GM23338 (cell line): Measurements from ENCODE around the gene CTSC. TPM values are rescaled to one million over a fixed set of nuclear protein-coding genes. Genes with fewer than 3 reads are reported as not detected.

ENCODE experiments used
- ATAC-seq: fragments of 200-7000 bp; cut with Tn5 transposase; 3 replicates; pipeline ENCODE4 v1.9.1; 2020
- DNase-seq: peaks from one replicate; pipeline ENCODE4 v3.0.0-alpha.2; 2015; ENCODE audit warnings: low spot score
- H2AFZ ChIP-seq: fragments of 200-600 bp; sonication (generic); 2 replicates; pipeline ENCODE4 v1.8.0; 2016; ENCODE audit warnings: antibody characterized with exemption, mild to moderate bottlenecking, moderate library complexity
- H3F3A ChIP-seq: fragments of 200-600 bp; sonication (generic); replicated peaks from 2 replicates; pipeline ENCODE4 v1.8.0; 2017; ENCODE audit warnings: antibody characterized with exemption, mixed run types, low read depth
- H3K27ac ChIP-seq: fragments of 200-600 bp; sonication (generic); 2 replicates; pipeline ENCODE4 v1.6.1; 2016; ENCODE audit warnings: low read depth
- H3K27me3 ChIP-seq: fragments of 200-600 bp; sonication (generic); 2 replicates; pipeline ENCODE4 v1.8.0; 2016; ENCODE audit warnings: mild to moderate bottlenecking, mixed run types, moderate library complexity; ENCODE audit not compliant: insufficient read depth
- H3K36me3 ChIP-seq: fragments of 200-600 bp; sonication (generic); 2 replicates; pipeline ENCODE4 v1.8.0; 2016; ENCODE audit warnings: mild to moderate bottlenecking; ENCODE audit not compliant: insufficient read depth
- H3K4me1 ChIP-seq: fragments of 200-600 bp; sonication (generic); 2 replicates; pipeline ENCODE4 v1.8.0; 2016; ENCODE audit warnings: mild to moderate bottlenecking, moderate library complexity; ENCODE audit not compliant: insufficient read depth
- H3K4me2 ChIP-seq: fragments of 200-600 bp; sonication (generic); 2 replicates; pipeline ENCODE4 v1.7.1; 2017; ENCODE audit warnings: mixed run types
- H3K4me3 ChIP-seq: fragments of 200-600 bp; sonication (generic); 2 replicates; pipeline ENCODE4 v1.6.1; 2016; ENCODE audit warnings: mixed run types
- H3K79me2 ChIP-seq: fragments of 200-600 bp; sonication (generic); replicated peaks from 2 replicates; pipeline ENCODE4 v1.8.0; 2017; ENCODE audit warnings: mild to moderate bottlenecking; ENCODE audit not compliant: insufficient read depth
- H3K9me2 ChIP-seq: fragments of 200-600 bp; sonication (generic); 2 replicates; pipeline ENCODE4 v1.8.0; 2017; ENCODE audit not compliant: insufficient read depth
- H4K20me1 ChIP-seq: fragments of 200-600 bp; sonication (generic); replicated peaks from 2 replicates; pipeline ENCODE4 v1.8.0; 2017; ENCODE audit warnings: mild to moderate bottlenecking; ENCODE audit not compliant: insufficient read depth
- H3K27ac Mint-ChIP-seq: 2 replicates; pipeline ENCODE4 v1.8.0; 2020; ENCODE audit warnings: inconsistent platforms, mild to moderate bottlenecking, moderate library complexity, mixed read lengths
- H3K27me3 Mint-ChIP-seq: 3 replicates; pipeline ENCODE4 v1.8.0; 2022; ENCODE audit warnings: low read depth, mild to moderate bottlenecking, moderate library complexity, mixed read lengths, inconsistent platforms; ENCODE audit not compliant: insufficient read depth, poor library complexity
- H3K36me3 Mint-ChIP-seq: 3 replicates; pipeline ENCODE4 v1.8.0; 2021; ENCODE audit warnings: low read depth, mild to moderate bottlenecking, inconsistent platforms, moderate library complexity, mixed read lengths
- H3K4me1 Mint-ChIP-seq: 3 replicates; pipeline ENCODE4 v1.8.0; 2020; ENCODE audit warnings: mild to moderate bottlenecking, inconsistent platforms, mixed read lengths
- H3K4me3 Mint-ChIP-seq: 3 replicates; pipeline ENCODE4 v1.8.0; 2021; ENCODE audit warnings: moderate library complexity, mild to moderate bottlenecking, inconsistent platforms, mixed read lengths
- H3K9me3 Mint-ChIP-seq: 3 replicates; pipeline ENCODE4 v1.8.0; 2020; ENCODE audit warnings: moderate library complexity, mild to moderate bottlenecking, inconsistent platforms, mixed read lengths
- EZH2 ChIP-seq: fragments of 200-600 bp; sonication (generic); IDR thresholded peaks from one replicate; pipeline ENCODE4 v1.8.0; 2017; ENCODE audit warnings: antibody characterized with exemption, mild to moderate bottlenecking, low read depth; ENCODE audit not compliant: unreplicated experiment
- NANOG ChIP-seq: IDR thresholded peaks from 2 replicates; pipeline ENCODE4 v1.6.1; 2016; ENCODE audit warnings: antibody characterized with exemption, borderline replicate concordance
- STAT1 ChIP-seq: IDR thresholded peaks from one replicate; pipeline ENCODE4 v1.6.1; 2016; ENCODE audit warnings: antibody characterized with exemption; ENCODE audit not compliant: unreplicated experiment
- ZNF114 ChIP-seq: fragments of 250-450 bp; sonication (Bioruptor Pico); IDR thresholded peaks from 2 replicates; pipeline ENCODE4 v1.5.0; 2020; ENCODE audit warnings: mild to moderate bottlenecking, moderate library complexity
- ZNF331 ChIP-seq: fragments of 250-450 bp; sonication (Bioruptor Pico); IDR thresholded peaks from 2 replicates; pipeline ENCODE4 v1.5.0; 2020; ENCODE audit warnings: low read depth, mild to moderate bottlenecking, moderate library complexity
- polyA plus RNA-seq: library from polyadenylated mRNA; unstranded; fragments of >200 nt; fragmentation: Nextera tagmentation; extraction: Ambion mirVana; gene quantifications from 2 replicates; pipeline ENCODE4 v1.2.1, GENCODE V29; 2016
- total RNA-seq: library from RNA; depleted of rRNA; stranded (reverse); fragments of >200 nt; shearing (Covaris generic); gene quantifications from 2 replicates; pipeline ENCODE4 v1.2.3, GENCODE V29; 2014
- TF ChIP-seq, protein P1 (sequence below), 2 experiments: fragments of 200-600 bp in 1 of 2; sonication (generic) in 1 of 2; conservative IDR thresholded peaks; 2 replicates each; pipeline versions ENCODE4 v1.5.1 to v1.6.1; 2016 to 2017; ENCODE audit warnings: antibody characterized with exemption in 2 of 2, low read depth in 2 of 2, mild to moderate bottlenecking in 2 of 2, moderate library complexity in 1 of 2
- TF ChIP-seq, protein P2 (sequence below): IDR thresholded peaks from 2 replicates; pipeline ENCODE4 v1.6.1; 2016; ENCODE audit warnings: antibody characterized with exemption

The CTSC gene
- total and polyA plus RNA-seq, 2 experiments from 2014 or later, result 408 to 444 TPM

DNA sequence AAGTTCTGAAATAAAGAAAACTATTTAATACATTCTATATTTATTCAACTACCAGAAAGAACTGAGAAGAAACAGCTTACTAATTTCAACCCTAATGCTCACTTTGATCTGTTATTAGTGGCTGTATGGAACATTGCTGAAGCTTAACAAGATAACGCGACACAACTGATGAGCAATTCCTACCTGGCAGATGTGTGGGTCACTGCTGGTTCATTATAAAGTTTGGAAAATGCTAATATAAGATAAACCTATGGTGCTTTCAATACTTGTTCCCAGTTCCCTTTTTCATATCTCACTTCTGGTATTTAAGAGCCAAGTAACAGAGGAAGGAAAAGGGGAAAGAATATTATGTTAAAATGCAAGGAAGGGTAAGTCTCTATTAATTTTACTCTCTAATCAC is 10.5 kb downstream of the CTSC start:
- H3F3A ChIP-seq, result no peaks in the 10 kb centered on the region
- no peak overlapping the region for H2AFZ ChIP-seq
- peaks cover 31% of the 10 kb centered on the region for H3K36me3 ChIP-seq
- no peak overlapping the region for H3K27ac ChIP-seq
- Mint-ChIP-seq H3K36me3 (peaks cover 96% of the 10 kb centered on the region), H3K4me1 (peaks cover 91% of the 10 kb centered on the region), H3K9me3 (no peaks in the 10 kb centered on the region), H3K4me3 (no peak overlapping the region), H3K27me3 (peaks cover 3% of the 10 kb centered on the region), H3K27ac (no peak overlapping the region)
- H3K4me1 ChIP-seq, result peaks cover 71% of the 10 kb centered on the region
- H4K20me1 ChIP-seq, result peaks cover 70% of the 10 kb centered on the region
- H3K4me3 ChIP-seq, result 0 out of 2 replicates have a peak overlapping the region, but pooled peaks have one; percentile 8
- no peak for TF ChIP-seq ZNF331 (CRISPR knock-in tag)
- TF ChIP-seq ZNF114, result no peak
- no peak for TF ChIP-seq EZH2
- no peak for TF ChIP-seq NANOG
- TF ChIP-seq, protein P1, sequence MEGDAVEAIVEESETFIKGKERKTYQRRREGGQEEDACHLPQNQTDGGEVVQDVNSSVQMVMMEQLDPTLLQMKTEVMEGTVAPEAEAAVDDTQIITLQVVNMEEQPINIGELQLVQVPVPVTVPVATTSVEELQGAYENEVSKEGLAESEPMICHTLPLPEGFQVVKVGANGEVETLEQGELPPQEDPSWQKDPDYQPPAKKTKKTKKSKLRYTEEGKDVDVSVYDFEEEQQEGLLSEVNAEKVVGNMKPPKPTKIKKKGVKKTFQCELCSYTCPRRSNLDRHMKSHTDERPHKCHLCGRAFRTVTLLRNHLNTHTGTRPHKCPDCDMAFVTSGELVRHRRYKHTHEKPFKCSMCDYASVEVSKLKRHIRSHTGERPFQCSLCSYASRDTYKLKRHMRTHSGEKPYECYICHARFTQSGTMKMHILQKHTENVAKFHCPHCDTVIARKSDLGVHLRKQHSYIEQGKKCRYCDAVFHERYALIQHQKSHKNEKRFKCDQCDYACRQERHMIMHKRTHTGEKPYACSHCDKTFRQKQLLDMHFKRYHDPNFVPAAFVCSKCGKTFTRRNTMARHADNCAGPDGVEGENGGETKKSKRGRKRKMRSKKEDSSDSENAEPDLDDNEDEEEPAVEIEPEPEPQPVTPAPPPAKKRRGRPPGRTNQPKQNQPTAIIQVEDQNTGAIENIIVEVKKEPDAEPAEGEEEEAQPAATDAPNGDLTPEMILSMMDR (conservative IDR thresholded peaks at IDR 0.05; ENCODE audit: low read depth in 2 of 2), result no peak
- TF ChIP-seq, protein P2, sequence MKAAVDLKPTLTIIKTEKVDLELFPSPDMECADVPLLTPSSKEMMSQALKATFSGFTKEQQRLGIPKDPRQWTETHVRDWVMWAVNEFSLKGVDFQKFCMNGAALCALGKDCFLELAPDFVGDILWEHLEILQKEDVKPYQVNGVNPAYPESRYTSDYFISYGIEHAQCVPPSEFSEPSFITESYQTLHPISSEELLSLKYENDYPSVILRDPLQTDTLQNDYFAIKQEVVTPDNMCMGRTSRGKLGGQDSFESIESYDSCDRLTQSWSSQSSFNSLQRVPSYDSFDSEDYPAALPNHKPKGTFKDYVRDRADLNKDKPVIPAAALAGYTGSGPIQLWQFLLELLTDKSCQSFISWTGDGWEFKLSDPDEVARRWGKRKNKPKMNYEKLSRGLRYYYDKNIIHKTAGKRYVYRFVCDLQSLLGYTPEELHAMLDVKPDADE, result no peak
- no peaks in the 10 kb centered on the region for H3K27me3 ChIP-seq
- peak overlapping the region; percentile 53 for H3K4me2 ChIP-seq
- no peak for ATAC-seq
- no peak for DNase-seq
- no peaks in the 10 kb centered on the region for H3K9me2 ChIP-seq
- peaks cover 100% of the 10 kb centered on the region for H3K79me2 ChIP-seq

DNA sequence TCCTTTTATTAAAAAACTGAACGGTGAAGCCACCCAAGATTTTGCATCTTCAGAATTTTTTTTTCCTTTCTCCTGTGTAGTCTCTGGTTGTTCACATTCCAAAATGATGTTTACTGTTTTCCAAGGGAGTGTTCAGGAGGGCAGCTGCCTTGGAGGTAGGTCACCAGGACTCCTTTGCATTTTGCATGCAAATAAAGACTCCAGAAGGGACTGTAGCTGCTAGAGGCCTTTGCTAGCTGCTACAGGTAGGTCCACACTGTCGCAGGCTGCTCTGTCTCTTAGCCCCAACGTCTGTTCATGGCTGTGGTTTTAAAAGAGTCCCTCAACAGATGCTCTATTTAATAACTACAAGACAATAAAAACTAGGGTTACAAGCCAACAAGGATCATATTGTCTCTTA is 11.4 kb downstream of the CTSC start:
- Mint-ChIP-seq H3K27me3 (peaks cover 4% of the 10 kb centered on the region), H3K4me1 (peaks cover 85% of the 10 kb centered on the region), H3K4me3 (peak overlapping the region; percentile 2; the same call in 1 of the 3 replicates), H3K36me3 (peaks cover 96% of the 10 kb centered on the region), H3K27ac (no peak overlapping the region), H3K9me3 (no peaks in the 10 kb centered on the region)
- Histone ChIP-seq H3K4me1 (peaks cover 62% of the 10 kb centered on the region), H4K20me1 (peaks cover 70% of the 10 kb centered on the region), H3K27me3 (no peaks in the 10 kb centered on the region), H3K27ac (0 out of 2 replicates have a peak overlapping the region, but pooled peaks have one; percentile 4), H3K36me3 (peaks cover 23% of the 10 kb centered on the region), H3K4me2 (peak overlapping the region; percentile 53), H3K79me2 (peaks cover 100% of the 10 kb centered on the region), H2AFZ (no peak overlapping the region), H3K9me2 (no peaks in the 10 kb centered on the region), H3F3A (no peaks in the 10 kb centered on the region), H3K4me3 (0 out of 2 replicates have a peak overlapping the region, but pooled peaks have one; percentile 12)
- peak; percentile 90 for ATAC-seq
- no peak for TF ChIP-seq STAT1
- DNase-seq, result peak; percentile 48
